ENCODE measurements around the gene ARHGAP4.

Gene ARHGAP4

GRCh38 chrX:153920546-153920945 lies 5.5 kb downstream of the ARHGAP4 start:
- in situ Hi-C loops (cut with HindIII; ENCODE audit: low pct_ligation_motif_present, low sequenced_read_pairs), result no loop called here
- no peaks in the 10 kb centered on the region for H3K27me3 ChIP-seq (replicated peaks)

GRCh38 chrX:153919281-153919680 lies 6.8 kb downstream of the ARHGAP4 start:
- Histone ChIP-seq H3K36me3 (replicated peaks) (no peaks in the 10 kb centered on the region), H3K27me3 (replicated peaks) (no peaks in the 10 kb centered on the region), H3K4me3 (ENCODE audit: low read depth, low read length) (no peak overlapping the region), H3K27ac (no peak overlapping the region)
- TF ChIP-seq CTCF (IDR thresholded peaks at IDR 0.05; ENCODE audit: low read depth, low read length, missing control alignments), result no peak
- in situ Hi-C loops (cut with HindIII; ENCODE audit: low pct_ligation_motif_present, low sequenced_read_pairs), result no loop called here
- no peak for DNase-seq

More at GRCh38 chrX:153920546-153920945, 5.5 kb downstream of the ARHGAP4 start:
- Histone ChIP-seq H3K4me3 (ENCODE audit: low read depth, low read length) (no peak overlapping the region), H3K27ac (no peak overlapping the region), H3K36me3 (replicated peaks) (no peaks in the 10 kb centered on the region)
- no peak for DNase-seq
- TF ChIP-seq CTCF (IDR thresholded peaks at IDR 0.05; ENCODE audit: low read depth, low read length, missing control alignments), result no peak

GRCh38 chrX:153917869-153918268 lies 8.2 kb downstream of the ARHGAP4 start:
- no peaks in the 10 kb centered on the region for H3K27me3 ChIP-seq (replicated peaks)

GRCh38 chrX:153913701-153914100 lies 12.4 kb downstream of the ARHGAP4 start:
- in situ Hi-C loops (cut with HindIII; ENCODE audit: low pct_ligation_motif_present, low sequenced_read_pairs), result no loop called here

More at GRCh38 chrX:153917869-153918268, 8.2 kb downstream of the ARHGAP4 start:
- no peak for TF ChIP-seq CTCF (IDR thresholded peaks at IDR 0.05; ENCODE audit: low read depth, low read length, missing control alignments)
- Histone ChIP-seq H3K4me3 (ENCODE audit: low read depth, low read length) (no peak overlapping the region), H3K27ac (no peak overlapping the region), H3K36me3 (replicated peaks) (no peaks in the 10 kb centered on the region)
- in situ Hi-C loops (cut with HindIII; ENCODE audit: low pct_ligation_motif_present, low sequenced_read_pairs), result no loop called here
- no peak for DNase-seq

GRCh38 chrX:153913211-153913610 lies 12.9 kb downstream of the ARHGAP4 start:
- Histone ChIP-seq H3K36me3 (replicated peaks) (no peaks in the 10 kb centered on the region), H3K27ac (no peak overlapping the region), H3K27me3 (replicated peaks) (no peaks in the 10 kb centered on the region), H3K4me3 (ENCODE audit: low read depth, low read length) (no peak overlapping the region)
- TF ChIP-seq CTCF (IDR thresholded peaks at IDR 0.05; ENCODE audit: low read depth, low read length, missing control alignments), result no peak
- in situ Hi-C loops (cut with HindIII; ENCODE audit: low pct_ligation_motif_present, low sequenced_read_pairs), result no loop called here
- no peak for DNase-seq

More at GRCh38 chrX:153913701-153914100, 12.4 kb downstream of the ARHGAP4 start:
- TF ChIP-seq CTCF (IDR thresholded peaks at IDR 0.05; ENCODE audit: low read depth, low read length, missing control alignments), result no peak
- DNase-seq, result no peak
- no peak overlapping the region for H3K27ac ChIP-seq
- no peaks in the 10 kb centered on the region for H3K27me3 ChIP-seq (replicated peaks)
- H3K4me3 ChIP-seq (ENCODE audit: low read depth, low read length), result no peak overlapping the region
- no peaks in the 10 kb centered on the region for H3K36me3 ChIP-seq (replicated peaks)

GRCh38 chrX:153911798-153912197 lies 14.3 kb downstream of the ARHGAP4 start:
- TF ChIP-seq CTCF (IDR thresholded peaks at IDR 0.05; ENCODE audit: low read depth, low read length, missing control alignments), result no peak
- no peak overlapping the region for H3K27ac ChIP-seq
- H3K4me3 ChIP-seq (ENCODE audit: low read depth, low read length), result no peak overlapping the region
- in situ Hi-C loops (cut with HindIII; ENCODE audit: low pct_ligation_motif_present, low sequenced_read_pairs), result no loop called here
- H3K27me3 ChIP-seq (replicated peaks), result no peaks in the 10 kb centered on the region
- H3K36me3 ChIP-seq (replicated peaks), result no peaks in the 10 kb centered on the region
- DNase-seq, result no peak
